ENCODE data around the gene UBR7. TPM values are rescaled to one million over a fixed set of nuclear protein-coding genes. Genes with fewer than 3 reads are reported as not detected.
"Not testable (repeated sequence)": the region's sequence is repeated elsewhere in the genome, so short reads cannot be mapped to it uniquely, and the experiment has no call there.

The UBR7 gene, protein sequence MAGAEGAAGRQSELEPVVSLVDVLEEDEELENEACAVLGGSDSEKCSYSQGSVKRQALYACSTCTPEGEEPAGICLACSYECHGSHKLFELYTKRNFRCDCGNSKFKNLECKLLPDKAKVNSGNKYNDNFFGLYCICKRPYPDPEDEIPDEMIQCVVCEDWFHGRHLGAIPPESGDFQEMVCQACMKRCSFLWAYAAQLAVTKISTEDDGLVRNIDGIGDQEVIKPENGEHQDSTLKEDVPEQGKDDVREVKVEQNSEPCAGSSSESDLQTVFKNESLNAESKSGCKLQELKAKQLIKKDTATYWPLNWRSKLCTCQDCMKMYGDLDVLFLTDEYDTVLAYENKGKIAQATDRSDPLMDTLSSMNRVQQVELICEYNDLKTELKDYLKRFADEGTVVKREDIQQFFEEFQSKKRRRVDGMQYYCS
- total RNA-seq = 20.5 TPM
- long read RNA-seq, transcript UBR7-201 (11 exons, 3,694 nt) = major isoform, 17 of 20 reads
- long read RNA-seq, partial matches to known transcripts = 0 of 20 reads
- long read RNA-seq, other reads (novel, unspliced or antisense) = 3 of 20 reads

DNA sequence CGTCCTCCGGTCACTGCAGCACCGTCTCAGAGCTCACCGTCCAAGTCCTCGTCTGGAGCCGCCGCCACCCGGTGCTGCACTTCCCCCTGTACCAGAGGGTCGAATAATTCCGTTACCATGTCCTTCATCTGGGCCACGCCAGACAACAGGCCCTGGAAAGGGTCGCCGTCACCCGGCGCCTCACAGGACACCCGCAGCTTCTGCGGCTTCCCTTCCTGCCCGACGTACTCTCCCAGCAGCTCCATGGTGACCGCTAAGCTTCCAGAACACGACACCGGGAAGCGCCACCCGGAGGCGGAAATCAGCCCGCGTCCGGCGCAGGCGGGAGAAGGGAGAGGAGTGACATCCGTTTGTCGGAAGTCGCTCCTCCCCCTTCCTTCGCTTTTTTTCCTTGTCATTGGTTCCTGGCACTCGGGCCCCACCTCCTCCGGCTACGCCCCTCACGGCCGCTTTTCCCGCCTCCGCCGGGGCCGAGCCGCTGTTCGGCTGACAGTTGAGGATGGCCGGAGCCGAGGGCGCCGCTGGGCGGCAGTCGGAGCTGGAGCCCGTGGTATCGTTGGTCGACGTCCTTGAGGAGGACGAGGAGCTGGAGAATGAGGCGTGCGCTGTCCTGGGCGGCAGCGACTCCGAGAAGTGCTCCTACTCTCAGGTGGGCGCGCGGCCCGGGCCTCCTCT is at the start of gene UBR7, which contains the start of gene GON7:
Gene UBR7 (plus strand): TSS at position 464 of the 675 bp plus-strand sequence. CDS start 36 bp downstream, at position 500.
Gene GON7 (minus strand): TSS at position 273 of the 675 bp plus-strand sequence. CDS start 28 bp downstream, at position 245.
- ATAC-seq = peak; percentile 99
- intact Hi-C loops (cut with DNase I) = loop anchor here (5.0 kb wide), 1 partner anchor 125 kb away; the partner anchor contains the start of gene BTBD7
- DNase-seq (ENCODE audit: missing footprints) = peak; percentile 96

DNA sequence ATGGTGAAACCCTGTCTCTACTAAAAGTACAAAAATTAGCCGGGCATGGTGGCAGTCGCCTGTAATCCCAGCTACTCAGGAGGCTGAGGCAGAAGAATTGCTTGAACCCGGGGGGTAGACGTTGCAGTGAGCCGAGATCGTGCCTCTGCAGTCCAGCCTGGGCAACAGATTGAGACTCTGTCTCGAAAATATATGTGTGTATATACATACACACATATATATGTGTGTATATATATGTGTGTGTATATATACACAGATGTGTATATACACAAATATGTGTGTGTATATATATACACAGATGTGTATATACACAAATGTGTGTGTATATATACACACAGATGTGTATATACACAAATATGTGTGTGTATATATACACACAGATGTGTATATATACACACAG is 48.7 kb upstream of the UBR7 start:
- ATAC-seq; DNase-seq (ENCODE audit: missing footprints); intact Hi-C loops (cut with DNase I): not testable (repeated sequence)

DNA sequence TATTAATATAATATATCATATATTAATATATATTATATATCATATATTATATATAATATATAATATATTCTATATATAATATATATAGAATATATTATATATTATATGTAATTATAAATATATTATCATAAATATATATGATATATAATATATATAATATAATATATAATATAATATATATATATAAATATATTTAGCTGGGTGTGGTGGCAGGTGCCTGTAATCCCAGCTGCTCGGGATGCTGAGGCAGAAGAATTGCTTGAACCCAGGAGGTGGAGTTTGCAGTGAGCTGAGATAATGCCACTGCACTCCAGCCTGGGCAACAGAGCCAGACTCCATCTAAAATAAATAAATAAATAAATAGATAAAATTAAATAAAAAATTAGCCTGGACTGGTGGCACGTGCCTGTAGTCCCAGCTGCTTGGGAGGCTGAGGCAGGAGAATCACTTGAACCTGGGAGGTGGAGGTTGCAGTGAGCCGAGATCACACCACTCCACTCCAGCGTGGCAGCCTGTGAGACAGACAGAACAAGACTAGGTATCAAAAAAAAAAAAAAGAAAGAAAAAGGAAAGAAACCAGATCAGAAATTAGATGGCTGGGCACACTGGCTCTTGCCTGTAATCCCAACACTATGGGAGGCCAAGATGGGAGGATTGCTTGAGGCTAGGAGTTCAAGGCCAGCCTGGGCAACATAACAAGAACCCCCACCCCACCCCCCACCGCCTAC is 47.3 kb upstream of the UBR7 start:
- intact Hi-C loops (cut with DNase I); ATAC-seq; DNase-seq (ENCODE audit: missing footprints): not testable (repeated sequence)

DNA sequence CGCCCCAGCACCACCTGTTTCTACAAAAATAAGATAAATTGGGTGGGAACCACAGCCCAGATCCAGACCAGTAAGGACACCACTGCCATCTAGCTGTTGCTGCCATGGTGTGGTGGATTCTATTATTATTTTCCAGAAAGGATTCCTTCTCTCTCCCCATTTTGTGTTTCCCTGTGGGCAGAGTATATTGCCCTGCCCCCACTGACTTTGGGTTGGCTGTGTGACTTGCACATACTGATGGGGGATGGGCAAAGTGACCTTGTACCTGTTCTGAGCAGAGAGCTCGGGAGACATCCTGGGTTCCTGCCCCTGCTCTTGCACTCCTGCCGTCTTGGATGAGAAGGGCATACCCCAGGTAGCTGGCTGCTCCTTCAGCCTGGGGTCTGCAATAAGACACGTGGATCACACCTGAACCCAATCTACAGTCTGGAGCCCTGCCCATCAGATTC is 46.7 kb upstream of the UBR7 start:
- intact Hi-C loops (cut with DNase I) = no loop called here
- ATAC-seq (no peak), DNase-seq (ENCODE audit: missing footprints) (no peak)

DNA sequence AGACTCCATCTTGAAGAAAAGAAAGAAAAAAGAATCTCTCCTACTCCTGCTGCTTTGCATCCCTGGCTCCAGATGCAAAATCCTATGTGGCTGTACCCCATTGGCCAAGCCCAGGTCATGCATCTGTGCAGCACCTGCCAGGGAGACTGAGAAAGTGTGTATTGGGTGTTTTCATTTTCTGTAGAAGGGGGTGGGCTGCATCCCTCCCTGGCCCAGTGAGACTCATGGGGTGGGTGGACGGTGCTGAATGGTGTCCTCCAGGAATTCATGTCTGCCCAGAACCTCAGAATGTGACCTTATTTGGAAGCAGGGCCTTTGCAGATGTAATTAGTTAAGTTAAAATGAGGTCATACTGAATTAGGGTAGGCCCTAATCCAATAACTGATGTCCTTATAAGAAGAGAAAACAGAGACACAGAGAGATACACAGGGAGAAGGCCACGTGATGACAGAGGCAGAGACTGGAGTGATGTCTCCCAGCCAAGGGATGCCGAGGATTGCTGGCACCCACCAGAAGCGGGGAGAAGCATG is 45.6 kb upstream of the UBR7 start:
- intact Hi-C loops (cut with DNase I) = no loop called here
- ATAC-seq = no peak
- DNase-seq (ENCODE audit: missing footprints) = no peak

DNA sequence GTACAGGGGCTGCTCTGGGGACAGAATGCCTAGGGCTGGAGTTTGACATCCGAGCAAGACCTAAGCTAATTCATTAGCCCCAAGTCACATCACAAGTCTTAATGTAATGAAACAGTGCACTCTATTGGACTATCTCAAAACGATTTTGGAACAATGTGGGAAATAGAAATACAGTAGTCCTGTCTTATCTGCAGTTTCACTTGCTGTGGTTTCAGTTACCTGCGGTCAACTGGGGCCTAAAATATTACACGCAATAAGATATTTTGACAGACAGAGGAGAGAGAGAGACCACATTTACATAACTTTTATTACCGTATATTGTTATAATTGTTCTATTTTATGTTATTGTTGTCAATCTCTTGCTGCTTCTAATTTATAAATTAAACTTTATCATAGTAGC is 43.5 kb upstream of the UBR7 start:
- intact Hi-C loops (cut with DNase I) = no loop called here
- DNase-seq (ENCODE audit: missing footprints) (no peak), ATAC-seq (no peak)

DNA sequence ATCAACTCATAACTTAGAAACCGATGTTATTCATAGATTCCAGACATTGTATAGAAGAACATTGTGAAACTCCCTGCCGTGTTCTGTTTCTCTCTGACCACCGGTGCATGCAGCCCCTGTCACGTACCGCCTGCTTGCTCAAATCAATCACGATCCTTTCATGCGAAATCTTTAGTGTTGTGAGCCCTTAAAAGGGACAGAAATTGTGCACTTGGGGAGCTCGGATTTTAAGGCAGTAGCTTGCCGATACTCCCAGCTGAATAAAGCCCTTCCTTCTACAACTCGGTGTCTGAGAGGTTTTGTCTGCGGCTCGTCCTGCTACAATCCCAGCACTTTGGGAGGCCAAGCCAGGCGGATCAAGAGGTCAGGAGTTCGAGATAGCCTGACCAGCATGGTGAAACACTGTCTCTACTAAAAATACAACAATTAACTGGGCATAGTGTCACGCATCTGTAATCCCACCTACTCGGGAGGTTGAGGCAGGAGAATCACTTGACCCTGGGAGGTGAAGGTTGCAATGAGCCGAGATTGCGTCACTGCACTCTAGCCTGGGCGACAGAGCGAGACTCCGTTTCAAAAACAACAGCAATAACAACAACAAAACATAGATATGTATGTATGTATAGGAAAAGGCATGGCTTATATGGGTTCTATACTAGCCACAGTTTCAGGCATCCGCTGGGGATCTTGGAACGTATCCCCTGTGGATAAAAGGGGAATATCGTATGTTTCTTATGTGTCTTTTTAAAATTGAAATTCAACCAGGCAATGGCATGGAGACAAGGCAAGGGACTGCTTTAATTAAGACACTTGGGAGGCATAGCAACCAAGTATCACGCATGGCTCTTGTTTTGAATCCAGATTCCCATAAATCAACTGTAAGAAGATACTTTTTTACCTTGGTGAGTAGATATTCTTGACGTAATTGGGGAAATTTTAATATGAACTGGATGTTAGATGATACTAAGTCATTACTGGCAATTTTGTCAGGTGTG is 41.5 kb upstream of the UBR7 start:
- intact Hi-C loops (cut with DNase I); DNase-seq (ENCODE audit: missing footprints); ATAC-seq: not testable (repeated sequence)

DNA sequence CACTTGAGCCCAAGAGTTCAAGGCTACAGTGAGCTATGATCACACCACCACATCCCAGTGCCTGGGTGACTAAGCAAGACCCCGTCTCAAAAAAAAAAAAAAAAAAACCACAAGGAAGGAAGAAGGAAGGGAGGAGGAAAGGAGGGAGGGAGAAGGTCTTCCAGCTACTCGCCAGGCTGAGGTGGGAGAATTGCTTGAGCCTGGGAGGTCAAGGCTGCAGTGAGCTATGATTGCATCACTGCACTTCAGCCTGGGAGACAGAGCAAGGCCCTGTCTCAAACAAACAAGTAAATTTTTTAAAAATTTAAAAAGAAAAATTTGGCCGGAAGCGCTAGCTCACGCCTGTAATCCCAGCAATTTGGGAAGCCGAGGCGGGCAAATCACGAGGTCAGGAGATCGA is 38.4 kb upstream of the UBR7 start:
- intact Hi-C loops (cut with DNase I); DNase-seq (ENCODE audit: missing footprints); ATAC-seq: not testable (repeated sequence)

DNA sequence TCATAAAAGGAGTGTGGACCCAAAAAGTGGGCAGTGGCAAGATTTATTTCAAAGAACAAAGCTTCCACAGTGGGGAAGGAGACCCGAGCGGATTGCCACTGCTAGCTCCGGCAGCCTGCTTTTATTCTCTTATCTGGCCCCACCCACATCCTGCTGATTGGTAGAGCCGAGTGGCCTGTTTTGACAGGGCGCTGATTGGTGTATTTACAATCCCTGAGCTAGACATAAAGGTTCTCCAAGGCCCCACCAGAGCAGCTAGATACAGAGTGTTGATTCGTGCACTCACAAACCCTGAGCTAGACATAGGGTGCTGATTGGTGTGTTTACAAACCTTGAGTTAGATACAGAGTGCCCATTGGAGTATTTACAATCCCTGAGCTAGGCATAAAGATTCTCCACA is 37.4 kb upstream of the UBR7 start:
- intact Hi-C loops (cut with DNase I); ATAC-seq; DNase-seq (ENCODE audit: missing footprints): not testable (repeated sequence)

DNA sequence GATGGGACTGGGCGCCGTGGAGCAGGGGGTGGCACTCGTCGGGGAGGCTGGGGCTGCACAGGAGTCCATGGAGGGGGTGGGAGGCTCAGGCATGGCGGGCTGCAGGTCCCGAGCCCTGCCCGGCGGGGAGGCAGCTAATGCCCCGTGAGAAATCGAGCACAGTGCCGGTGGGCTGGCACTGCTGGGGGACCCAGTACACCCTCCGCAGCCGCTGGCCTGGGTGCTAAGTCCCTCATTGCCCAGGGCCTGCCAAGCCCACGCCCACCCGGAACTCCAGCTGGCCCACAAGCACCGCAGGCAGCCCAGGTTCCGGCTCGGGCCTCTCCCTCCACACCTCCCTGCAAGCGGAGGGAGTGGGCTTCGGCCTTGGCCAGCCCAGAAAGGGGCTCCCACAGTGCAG is 36.9 kb upstream of the UBR7 start:
- ATAC-seq; DNase-seq (ENCODE audit: missing footprints); intact Hi-C loops (cut with DNase I): not testable (repeated sequence)

DNA sequence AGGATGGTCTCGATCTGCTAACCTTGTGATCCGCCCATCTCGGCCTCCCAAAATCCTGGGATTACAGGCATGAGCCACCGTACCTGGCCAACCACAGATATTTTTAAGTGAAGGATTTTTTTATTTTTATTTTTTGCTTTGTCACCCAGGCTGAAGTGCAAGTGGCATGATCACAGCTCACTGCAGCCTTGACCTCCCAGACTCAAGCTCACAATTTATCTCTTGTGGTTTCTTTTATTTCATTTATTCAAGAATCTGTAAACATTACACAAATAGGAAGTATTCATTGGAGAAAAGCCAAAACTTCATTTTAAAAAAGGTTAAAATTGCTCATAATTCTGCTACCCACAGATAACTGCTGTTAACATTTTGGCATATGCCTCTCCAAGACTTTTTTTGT is 35.7 kb upstream of the UBR7 start:
- ATAC-seq (no peak), DNase-seq (ENCODE audit: missing footprints) (no peak)
- intact Hi-C loops (cut with DNase I) = no loop called here

DNA sequence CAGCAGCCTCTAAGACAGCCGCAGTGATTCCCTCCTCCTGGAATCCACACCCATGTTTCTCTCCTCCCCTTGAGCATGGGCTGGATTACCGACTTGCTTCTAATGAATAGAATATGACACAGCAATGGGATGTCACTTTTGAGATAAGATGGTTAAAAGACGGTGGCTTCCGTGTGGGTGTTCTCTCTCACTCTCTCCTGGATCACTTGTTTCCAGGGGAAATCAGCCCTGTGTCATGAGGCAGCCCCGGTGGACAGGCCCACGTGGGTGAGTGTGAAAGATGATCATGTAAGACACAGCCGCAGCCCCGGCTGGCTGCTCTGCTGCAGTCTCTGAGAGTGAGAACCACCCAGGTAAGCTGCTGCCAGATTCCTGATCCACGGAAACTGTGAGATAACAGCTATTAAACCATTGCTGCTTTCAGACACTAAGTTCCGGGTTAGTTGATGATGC is 33.1 kb upstream of the UBR7 start:
- intact Hi-C loops (cut with DNase I) = no loop called here
- ATAC-seq (no peak), DNase-seq (ENCODE audit: missing footprints) (no peak)

DNA sequence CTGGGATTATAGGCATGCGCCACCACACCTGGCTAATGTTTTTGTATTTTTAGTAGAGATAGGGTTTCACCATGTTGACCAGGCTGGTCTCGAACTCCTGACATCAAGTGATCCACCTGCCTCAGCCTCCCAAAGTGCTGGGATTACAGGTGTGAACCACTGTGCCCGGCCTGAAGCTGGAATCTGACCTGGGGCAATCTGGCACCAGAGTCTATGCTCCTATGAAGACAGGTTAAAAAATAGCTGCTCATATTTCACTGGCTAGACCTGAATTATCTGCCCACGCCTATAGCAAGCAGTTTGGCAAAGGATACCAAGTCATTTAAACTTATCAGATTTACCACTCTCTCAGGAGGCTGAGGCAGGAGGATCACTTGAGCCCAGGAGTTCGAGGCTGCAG is 32.3 kb upstream of the UBR7 start:
- ATAC-seq; intact Hi-C loops (cut with DNase I): not testable (repeated sequence)

DNA sequence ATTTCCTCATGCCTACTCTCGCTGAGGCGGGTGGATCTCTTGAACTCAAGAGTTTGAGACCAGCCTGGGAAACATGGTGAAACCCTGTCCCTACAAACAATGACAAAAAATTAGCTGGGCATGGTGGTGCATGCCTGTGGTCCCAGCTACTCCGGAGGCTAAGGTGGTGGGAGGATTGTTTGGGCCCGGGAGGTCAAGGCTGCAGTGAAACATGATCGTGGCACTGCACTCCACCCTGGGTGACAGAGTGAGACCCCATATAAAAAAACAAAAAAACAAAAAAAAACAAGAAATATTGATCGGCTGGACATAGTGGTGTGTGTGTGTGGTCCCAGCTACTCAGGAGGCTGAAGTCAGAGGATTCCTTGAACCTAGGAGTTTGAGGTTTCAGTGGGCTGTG is 31.6 kb upstream of the UBR7 start:
- DNase-seq (ENCODE audit: missing footprints) = no peak
- intact Hi-C loops (cut with DNase I) = no loop called here
- ATAC-seq = no peak

More for the DNA sequence above, 32.3 kb upstream of the UBR7 start:
- DNase-seq (ENCODE audit: missing footprints) = not testable (repeated sequence)

DNA sequence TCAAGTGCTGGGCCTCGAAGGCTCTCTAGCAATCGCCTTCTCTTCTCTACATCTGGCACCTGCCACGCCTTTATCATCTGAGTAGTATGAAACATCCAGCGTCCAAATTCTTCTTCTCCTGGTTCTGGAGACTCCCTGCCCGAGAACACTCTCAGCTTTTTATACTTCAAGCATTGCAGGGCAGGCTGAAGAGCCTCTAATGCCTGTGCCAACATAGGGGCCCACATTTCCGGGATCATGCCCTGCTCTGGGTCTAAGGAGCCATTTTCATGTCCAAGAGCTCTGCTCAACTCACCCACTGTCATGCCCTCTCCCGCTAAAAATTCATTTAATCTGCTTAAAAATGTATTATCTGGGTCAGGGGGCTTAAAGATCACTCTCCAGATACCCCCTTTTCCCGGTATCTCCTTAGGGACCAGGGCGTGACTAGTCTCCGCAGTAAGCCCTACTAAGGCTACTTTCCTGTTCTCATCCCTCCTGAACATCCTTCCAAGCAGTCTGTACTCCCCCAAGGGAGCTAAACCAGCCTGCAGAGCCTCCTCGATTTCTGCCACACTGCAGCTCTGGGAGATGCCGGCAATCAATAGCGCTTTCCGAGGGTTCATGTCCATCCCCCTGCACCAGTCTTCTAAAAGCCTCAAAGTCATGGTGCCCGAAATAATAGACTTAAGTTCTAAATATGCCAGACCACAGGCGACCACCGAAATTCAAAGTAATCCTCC is 23.3 kb upstream of the UBR7 start:
- intact Hi-C loops (cut with DNase I) = no loop called here
- ATAC-seq (no peak), DNase-seq (ENCODE audit: missing footprints) (no peak)
